ENCODE measurements around the gene TULP3.

TULP3 gene

DNA sequence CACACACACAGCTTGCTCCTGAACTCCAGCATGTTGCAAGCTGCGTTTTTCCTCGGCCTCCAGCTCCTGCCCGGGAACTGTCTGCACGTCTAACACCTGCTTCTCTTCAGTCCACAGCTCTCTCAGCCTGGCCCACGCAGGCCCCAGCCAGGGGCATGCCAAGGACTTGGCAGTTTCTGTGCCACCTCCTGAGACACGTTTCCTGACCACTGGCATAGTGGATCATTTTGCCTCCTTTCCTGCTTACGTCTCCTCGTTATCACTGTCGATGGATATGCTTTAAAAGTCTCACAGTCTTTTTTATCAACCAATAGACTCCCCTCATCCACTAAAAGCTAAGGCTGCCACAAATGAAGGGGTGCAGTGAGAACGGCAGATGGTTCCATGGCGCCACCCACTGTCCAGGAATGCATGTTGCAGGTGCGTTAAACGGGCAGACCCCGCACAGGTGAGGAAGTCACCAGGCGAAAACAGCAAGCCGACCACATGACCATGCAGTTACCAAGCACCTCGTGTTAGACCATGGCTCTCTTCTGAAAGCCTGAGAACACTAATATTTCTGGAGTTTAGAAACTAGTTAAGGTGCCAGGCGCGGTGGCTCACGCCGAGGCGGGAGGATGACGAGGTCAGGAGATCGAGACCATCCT is 53.8 kb downstream of the TULP3 start:
- Histone ChIP-seq H3K36me3 (ENCODE audit: low read depth) (0 out of 2 replicates have a peak, but pooled peaks cover 4% of the 10 kb centered on the region), H3K4me1 (ENCODE audit: insufficient read depth, poor library complexity, severe bottlenecking) (no peaks in the 10 kb centered on the region), H3K9me3 (ENCODE audit: severe bottlenecking) (no peaks in the 10 kb centered on the region), H3K27me3 (ENCODE audit: insufficient read depth, poor library complexity, severe bottlenecking) (no peaks in the 10 kb centered on the region), H3K4me3 (ENCODE audit: severe bottlenecking) (no peak overlapping the region), H3K27ac (ENCODE audit: poor library complexity, severe bottlenecking) (no peak overlapping the region)
- TF ChIP-seq, protein P1, sequence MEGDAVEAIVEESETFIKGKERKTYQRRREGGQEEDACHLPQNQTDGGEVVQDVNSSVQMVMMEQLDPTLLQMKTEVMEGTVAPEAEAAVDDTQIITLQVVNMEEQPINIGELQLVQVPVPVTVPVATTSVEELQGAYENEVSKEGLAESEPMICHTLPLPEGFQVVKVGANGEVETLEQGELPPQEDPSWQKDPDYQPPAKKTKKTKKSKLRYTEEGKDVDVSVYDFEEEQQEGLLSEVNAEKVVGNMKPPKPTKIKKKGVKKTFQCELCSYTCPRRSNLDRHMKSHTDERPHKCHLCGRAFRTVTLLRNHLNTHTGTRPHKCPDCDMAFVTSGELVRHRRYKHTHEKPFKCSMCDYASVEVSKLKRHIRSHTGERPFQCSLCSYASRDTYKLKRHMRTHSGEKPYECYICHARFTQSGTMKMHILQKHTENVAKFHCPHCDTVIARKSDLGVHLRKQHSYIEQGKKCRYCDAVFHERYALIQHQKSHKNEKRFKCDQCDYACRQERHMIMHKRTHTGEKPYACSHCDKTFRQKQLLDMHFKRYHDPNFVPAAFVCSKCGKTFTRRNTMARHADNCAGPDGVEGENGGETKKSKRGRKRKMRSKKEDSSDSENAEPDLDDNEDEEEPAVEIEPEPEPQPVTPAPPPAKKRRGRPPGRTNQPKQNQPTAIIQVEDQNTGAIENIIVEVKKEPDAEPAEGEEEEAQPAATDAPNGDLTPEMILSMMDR (IDR thresholded peaks at IDR 0.05; ENCODE audit: poor library complexity, severe bottlenecking) = peak; percentile 88
- ATAC-seq (ENCODE audit: low read depth) (peak; percentile 71), DNase-seq (ENCODE audit: low spot score) (no peak)

DNA sequence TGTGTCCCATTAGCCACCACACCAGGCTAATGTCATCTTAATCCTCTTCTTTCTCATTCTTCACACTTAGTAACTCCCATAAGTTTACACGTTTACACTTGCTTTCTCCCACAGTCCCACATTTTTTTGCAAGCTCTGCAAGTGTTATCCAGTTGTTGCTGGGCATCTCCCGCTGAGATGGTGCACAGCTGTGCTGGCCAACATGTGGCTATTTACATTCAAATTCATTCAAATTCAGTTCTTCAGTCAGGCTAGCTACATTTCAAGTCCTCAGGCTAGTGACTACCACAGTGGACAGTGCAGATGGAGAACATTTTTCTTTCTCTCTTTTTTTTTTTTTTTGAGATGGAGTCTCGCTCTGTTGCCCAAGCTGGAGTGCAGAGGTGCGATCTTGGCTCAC is 58.7 kb downstream of the TULP3 start:
- TF ChIP-seq, protein P1 (IDR thresholded peaks at IDR 0.05; ENCODE audit: poor library complexity, severe bottlenecking) = no peak
- Histone ChIP-seq H3K27me3 (ENCODE audit: insufficient read depth, poor library complexity, severe bottlenecking) (no peaks in the 10 kb centered on the region), H3K4me1 (ENCODE audit: insufficient read depth, poor library complexity, severe bottlenecking) (no peaks in the 10 kb centered on the region), H3K9me3 (ENCODE audit: severe bottlenecking) (no peaks in the 10 kb centered on the region), H3K4me3 (ENCODE audit: severe bottlenecking) (no peak overlapping the region), H3K36me3 (ENCODE audit: low read depth) (no peaks in the 10 kb centered on the region), H3K27ac (ENCODE audit: poor library complexity, severe bottlenecking) (no peak overlapping the region)
- DNase-seq (ENCODE audit: low spot score) (no peak), ATAC-seq (ENCODE audit: low read depth) (no peak)

DNA sequence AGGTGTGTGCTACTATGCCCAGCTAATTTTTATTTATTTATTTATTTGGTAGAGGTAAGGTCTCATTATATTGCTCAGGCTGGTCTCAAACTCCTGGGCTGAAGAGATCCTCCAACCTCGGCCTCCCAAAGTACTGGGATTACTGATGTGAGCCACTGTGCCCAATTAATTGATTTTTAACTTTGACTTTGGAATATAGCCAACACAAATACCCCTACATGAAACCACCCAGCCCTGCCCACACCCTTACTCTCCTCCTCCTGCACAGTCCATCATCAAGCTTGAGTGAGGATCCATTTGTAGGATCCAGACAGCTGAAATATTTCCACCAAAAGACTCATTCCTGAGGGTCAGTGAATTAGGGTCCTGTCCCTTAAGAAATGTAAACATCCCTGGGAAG is 65.2 kb downstream of the TULP3 start:
- ATAC-seq (ENCODE audit: low read depth) = no peak
- no peak for DNase-seq (ENCODE audit: low spot score)
- Histone ChIP-seq H3K9me3 (ENCODE audit: severe bottlenecking) (no peaks in the 10 kb centered on the region), H3K27ac (ENCODE audit: poor library complexity, severe bottlenecking) (no peak overlapping the region), H3K4me1 (ENCODE audit: insufficient read depth, poor library complexity, severe bottlenecking) (peaks cover 16% of the 10 kb centered on the region), H3K4me3 (ENCODE audit: severe bottlenecking) (no peak overlapping the region), H3K27me3 (ENCODE audit: insufficient read depth, poor library complexity, severe bottlenecking) (no peaks in the 10 kb centered on the region), H3K36me3 (ENCODE audit: low read depth) (no peaks in the 10 kb centered on the region)
- TF ChIP-seq, protein P1 (IDR thresholded peaks at IDR 0.05; ENCODE audit: poor library complexity, severe bottlenecking) = no peak

DNA sequence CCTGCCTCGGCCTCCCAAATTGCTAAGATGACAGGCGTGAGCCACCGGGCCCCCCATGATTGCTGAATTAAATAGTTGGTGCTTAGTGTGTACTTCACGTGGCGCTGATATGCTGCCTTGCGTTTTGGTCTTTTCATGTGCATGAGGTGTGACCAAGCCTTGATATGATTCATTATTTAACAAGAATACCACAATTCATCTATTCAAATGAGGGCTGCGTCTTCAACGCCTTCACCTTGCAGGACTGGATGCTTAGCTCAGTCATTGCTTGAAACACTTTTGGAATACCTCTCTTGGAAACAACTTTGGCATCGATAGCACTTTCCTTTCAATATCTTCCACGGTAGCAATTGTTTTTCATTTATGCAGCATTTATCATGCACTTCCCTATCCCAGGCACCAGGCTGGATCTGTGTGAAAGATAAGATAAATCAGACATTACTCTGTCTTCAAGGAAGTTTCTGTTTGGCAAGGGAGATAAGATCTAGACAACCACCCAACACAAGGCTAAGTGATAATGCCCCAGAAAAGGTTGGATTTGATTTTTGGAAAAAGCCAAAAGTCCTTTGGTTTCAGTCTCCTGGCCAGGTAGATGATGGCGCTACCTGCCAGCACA is 67.2 kb downstream of the TULP3 start:
- Histone ChIP-seq H3K4me3 (ENCODE audit: severe bottlenecking) (peak overlapping the region; percentile 73), H3K9me3 (ENCODE audit: severe bottlenecking) (no peaks in the 10 kb centered on the region), H3K27ac (ENCODE audit: poor library complexity, severe bottlenecking) (peak overlapping the region; percentile 77), H3K4me1 (ENCODE audit: insufficient read depth, poor library complexity, severe bottlenecking) (peaks cover 16% of the 10 kb centered on the region), H3K27me3 (ENCODE audit: insufficient read depth, poor library complexity, severe bottlenecking) (no peaks in the 10 kb centered on the region), H3K36me3 (ENCODE audit: low read depth) (0 out of 2 replicates have a peak, but pooled peaks cover 5% of the 10 kb centered on the region)
- ATAC-seq (ENCODE audit: low read depth) (no peak), DNase-seq (ENCODE audit: low spot score) (no peak)
- TF ChIP-seq, protein P1 (IDR thresholded peaks at IDR 0.05; ENCODE audit: poor library complexity, severe bottlenecking) = no peak

Data from RWPE2 (cell line).